Nephron progenitor cell (in vitro differentiated cells): ENCODE data around the gene CCNY.

Source experiments
- DNase-seq: peaks from one replicate; pipeline ENCODE4 v3.0.0; 2021
- H3K27ac Mint-ChIP-seq: 2 replicates; pipeline ENCODE4 v1.8.0; 2021; ENCODE audit warnings: mild to moderate bottlenecking, moderate library complexity, mixed read lengths
- H3K27me3 Mint-ChIP-seq: 2 replicates; pipeline ENCODE4 v1.8.0; 2021; ENCODE audit warnings: mild to moderate bottlenecking, low read depth, mixed read lengths; ENCODE audit not compliant: poor library complexity
- H3K36me3 Mint-ChIP-seq: 2 replicates; pipeline ENCODE4 v1.8.0; 2021; ENCODE audit warnings: low read depth, mixed read lengths
- H3K4me1 Mint-ChIP-seq: 2 replicates; pipeline ENCODE4 v1.8.0; 2021; ENCODE audit warnings: mixed read lengths
- H3K4me3 Mint-ChIP-seq: 2 replicates; pipeline ENCODE4 v1.8.0; 2021; ENCODE audit warnings: mild to moderate bottlenecking, moderate library complexity, mixed read lengths
- H3K9me3 Mint-ChIP-seq: 2 replicates; pipeline ENCODE4 v1.8.0; 2021; ENCODE audit warnings: mild to moderate bottlenecking, moderate library complexity, mixed read lengths
- TF ChIP-seq, protein P1 (sequence below): fragments of 200-600 bp; sonication (generic); IDR thresholded peaks from 2 replicates; pipeline ENCODE4 v1.5.0; 2021; ENCODE audit warnings: antibody characterized with exemption

CCNY gene

DNA sequence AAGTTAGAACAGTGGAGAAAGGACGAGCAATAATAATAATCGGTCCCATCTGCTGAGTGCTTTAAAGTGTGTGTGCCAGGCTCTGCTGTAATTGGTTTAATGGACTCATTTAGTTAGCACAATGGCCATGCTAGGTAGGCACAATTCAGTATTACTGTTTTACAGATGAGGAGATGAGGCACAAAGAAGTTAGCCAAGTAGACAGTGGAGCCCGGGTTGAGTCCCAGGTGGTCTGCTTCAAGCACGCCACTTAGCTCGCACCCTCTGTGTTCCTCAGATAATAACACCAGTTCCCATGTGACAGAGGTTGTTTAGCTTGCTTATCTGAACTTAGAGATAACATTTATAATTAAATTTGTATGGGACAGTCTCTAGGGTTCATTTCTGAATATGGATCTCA, 167.3 kb downstream of the CCNY start:
- Mint-ChIP-seq H3K4me1 (no peaks in the 10 kb centered on the region), H3K27ac (no peak overlapping the region), H3K4me3 (no peak overlapping the region), H3K27me3 (peaks cover 3% of the 10 kb centered on the region), H3K9me3 (no peaks in the 10 kb centered on the region), H3K36me3 (no peaks in the 10 kb centered on the region)
- TF ChIP-seq, protein P1, sequence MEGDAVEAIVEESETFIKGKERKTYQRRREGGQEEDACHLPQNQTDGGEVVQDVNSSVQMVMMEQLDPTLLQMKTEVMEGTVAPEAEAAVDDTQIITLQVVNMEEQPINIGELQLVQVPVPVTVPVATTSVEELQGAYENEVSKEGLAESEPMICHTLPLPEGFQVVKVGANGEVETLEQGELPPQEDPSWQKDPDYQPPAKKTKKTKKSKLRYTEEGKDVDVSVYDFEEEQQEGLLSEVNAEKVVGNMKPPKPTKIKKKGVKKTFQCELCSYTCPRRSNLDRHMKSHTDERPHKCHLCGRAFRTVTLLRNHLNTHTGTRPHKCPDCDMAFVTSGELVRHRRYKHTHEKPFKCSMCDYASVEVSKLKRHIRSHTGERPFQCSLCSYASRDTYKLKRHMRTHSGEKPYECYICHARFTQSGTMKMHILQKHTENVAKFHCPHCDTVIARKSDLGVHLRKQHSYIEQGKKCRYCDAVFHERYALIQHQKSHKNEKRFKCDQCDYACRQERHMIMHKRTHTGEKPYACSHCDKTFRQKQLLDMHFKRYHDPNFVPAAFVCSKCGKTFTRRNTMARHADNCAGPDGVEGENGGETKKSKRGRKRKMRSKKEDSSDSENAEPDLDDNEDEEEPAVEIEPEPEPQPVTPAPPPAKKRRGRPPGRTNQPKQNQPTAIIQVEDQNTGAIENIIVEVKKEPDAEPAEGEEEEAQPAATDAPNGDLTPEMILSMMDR: no peak
- no peak for DNase-seq

GRCh38 chr10:35504132-35504531, 167.8 kb downstream of the CCNY start:
- Mint-ChIP-seq H3K9me3 (no peaks in the 10 kb centered on the region), H3K4me1 (no peaks in the 10 kb centered on the region), H3K4me3 (no peak overlapping the region), H3K36me3 (no peaks in the 10 kb centered on the region), H3K27ac (no peak overlapping the region), H3K27me3 (peaks cover 3% of the 10 kb centered on the region)
- DNase-seq: no peak
- TF ChIP-seq, protein P1: no peak

- no peaks in the 10 kb centered on the region for H3K36me3 Mint-ChIP-seq
- no peak overlapping the region for H3K27ac Mint-ChIP-seq
- DNase-seq: no peak
- TF ChIP-seq, protein P1: no peak
- H3K4me1 Mint-ChIP-seq: no peaks in the 10 kb centered on the region
- no peaks in the 10 kb centered on the region for H3K9me3 Mint-ChIP-seq
- H3K27me3 Mint-ChIP-seq: peaks cover 3% of the 10 kb centered on the region
- no peak overlapping the region for H3K4me3 Mint-ChIP-seq
Observed at GRCh38 chr10:35505241-35505873, 169.0 kb downstream of the CCNY start.

GRCh38 chr10:35506741-35507140, 170.4 kb downstream of the CCNY start:
- Mint-ChIP-seq H3K36me3 (peaks cover 9% of the 10 kb centered on the region), H3K4me3 (no peak overlapping the region), H3K27ac (peak overlapping the region; percentile 70), H3K27me3 (peaks cover 3% of the 10 kb centered on the region), H3K9me3 (no peaks in the 10 kb centered on the region), H3K4me1 (peaks cover 9% of the 10 kb centered on the region)
- TF ChIP-seq, protein P1: no peak
- no peak for DNase-seq

DNA sequence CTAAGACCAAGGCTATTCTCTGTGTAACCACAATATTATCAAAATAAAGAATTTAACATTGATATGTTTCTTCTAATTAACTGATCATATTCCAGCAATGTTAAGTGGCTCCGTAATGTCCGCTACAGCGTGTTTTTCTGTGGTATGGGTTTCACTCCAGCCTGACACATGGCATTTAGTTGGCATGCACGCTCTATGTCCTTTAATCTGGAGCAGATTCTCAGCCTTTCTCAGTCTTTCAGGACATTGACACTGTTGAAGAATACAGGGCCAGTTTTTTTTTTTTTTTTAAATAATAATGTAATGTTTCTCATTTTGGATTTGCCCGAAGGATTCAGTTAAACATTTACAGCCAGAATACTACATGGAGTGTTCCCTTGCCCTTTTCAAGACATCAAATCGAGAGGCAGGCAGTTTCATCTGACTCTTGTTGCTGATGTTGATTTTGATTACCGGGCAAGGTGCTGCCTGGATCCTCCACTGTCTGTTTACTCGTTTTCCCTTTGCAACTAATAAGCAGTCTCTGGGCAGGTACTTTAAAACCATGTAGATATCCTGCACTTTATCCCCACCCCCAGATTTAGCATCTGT, 171.3 kb downstream of the CCNY start:
- H3K27me3 Mint-ChIP-seq: peaks cover 3% of the 10 kb centered on the region
- peaks cover 12% of the 10 kb centered on the region for H3K4me1 Mint-ChIP-seq
- H3K9me3 Mint-ChIP-seq: no peaks in the 10 kb centered on the region
- no peak overlapping the region for H3K27ac Mint-ChIP-seq
- H3K4me3 Mint-ChIP-seq: no peak overlapping the region
- H3K36me3 Mint-ChIP-seq: peaks cover 12% of the 10 kb centered on the region
- TF ChIP-seq, protein P1: no peak
- no peak for DNase-seq

DNA sequence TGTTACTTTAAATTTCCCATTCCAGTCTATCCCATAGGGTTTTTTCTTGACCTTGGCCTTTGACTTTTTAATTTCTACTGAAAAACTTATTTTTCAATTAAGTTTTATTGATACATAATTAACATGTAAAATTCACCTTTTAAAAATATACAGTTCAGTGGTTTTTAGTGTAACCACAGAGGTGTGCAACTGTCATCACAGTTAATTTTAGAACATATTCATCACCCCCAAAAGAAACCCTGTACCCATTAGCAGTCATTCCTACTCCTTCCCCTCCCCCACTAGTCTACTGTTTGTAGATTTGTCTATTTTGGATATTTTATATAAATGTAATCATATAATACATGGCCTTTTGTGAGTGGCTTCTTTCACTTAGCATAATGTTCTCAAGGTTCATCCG, 172.3 kb downstream of the CCNY start:
- peaks cover 12% of the 10 kb centered on the region for H3K4me1 Mint-ChIP-seq
- no peak for DNase-seq
- no peak overlapping the region for H3K27ac Mint-ChIP-seq
- TF ChIP-seq, protein P1: no peak
- no peak overlapping the region for H3K4me3 Mint-ChIP-seq
- H3K36me3 Mint-ChIP-seq: peaks cover 12% of the 10 kb centered on the region
- no peaks in the 10 kb centered on the region for H3K9me3 Mint-ChIP-seq
- peaks cover 3% of the 10 kb centered on the region for H3K27me3 Mint-ChIP-seq
